Psoas muscle (tissue), 8 donors: ENCODE data around the gene HPS3. TPM values are rescaled to one million over a fixed set of nuclear protein-coding genes. Genes with fewer than 3 reads are reported as not detected.

Experiments
- ATAC-seq, 4 donors: fragments of 200-7000 bp; cut with Tn5 transposase; one replicate each; pipeline ENCODE4 v1.9.1; 2020; ENCODE audit warnings: moderate library complexity in 3 of 4, mild to moderate bottlenecking in 2 of 4
- DNase-seq, 2 donors: peaks; one replicate each; pipeline ENCODE4 v3.0.0-alpha.2; 2020
- H3K27ac ChIP-seq: fragments of 200-600 bp; one replicate; pipeline ENCODE4 v1.8.0; 2022
- H3K27me3 ChIP-seq, 3 donors: fragments of 200-600 bp in 1 of 3; one replicate each; pipeline versions ENCODE4 v1.6.1 to v1.8.0; 2013 to 2022; ENCODE audit warnings: low read length in 2 of 3, mild to moderate bottlenecking in 2 of 3, moderate library complexity in 1 of 3; ENCODE audit not compliant: insufficient read depth in 3 of 3
- H3K36me3 ChIP-seq, 2 donors: fragments of 200-600 bp in 1 of 2; one replicate each; pipeline versions ENCODE4 v1.6.1 to v1.8.0; 2013 to 2022; ENCODE audit warnings: low read depth in 1 of 2, mild to moderate bottlenecking in 1 of 2, moderate library complexity in 1 of 2; ENCODE audit not compliant: insufficient read depth in 1 of 2
- H3K4me1 ChIP-seq: fragments of 200-600 bp; one replicate; pipeline ENCODE4 v1.8.0; 2022
- H3K4me3 ChIP-seq: fragments of 200-600 bp; one replicate; pipeline ENCODE4 v1.8.0; 2022; ENCODE audit warnings: mild to moderate bottlenecking
- H3K9me3 ChIP-seq: fragments of 200-600 bp; one replicate; pipeline ENCODE4 v1.8.0; 2022
- WGBS, 3 donors: extraction: QIAGEN DNeasy Blood & Tissue Kit; methylation state at CpG; one replicate each; pipeline versions ENCODE4 v1.1.6 to v1.1.7; 2013; 5-methylcytosine and 5-hydroxymethylcytosine counted together
- intact Hi-C, 2 donors: fragments of 100-400 bp; cut with DNase I; formaldehyde crosslinking; loops; one replicate each; pipeline versions ENCODE4 v1.11.0 to v1.14.2; 2022
- polyA plus RNA-seq, 3 donors: library from polyadenylated mRNA; stranded (reverse); fragments of 200-250 nt; gene quantifications; one replicate each; pipeline ENCODE4 v1.2.3, GENCODE V29; 2013
- total RNA-seq, 4 donors: library from RNA; stranded (reverse); fragmentation: NEBNext Ultra II Directional in 2 of 4; extraction: Animal tissue kit (Norgen Biotek cat#: 25700) in 2 of 4; gene quantifications; one replicate each; pipeline versions ENCODE4 v1.2.1 to v1.2.4, GENCODE V29; 2021 to 2023
- TF ChIP-seq, protein P1 (sequence below): fragments of 200-600 bp; IDR thresholded peaks from one replicate; pipeline ENCODE4 v1.8.0; 2022; ENCODE audit warnings: antibody characterized with exemption
- donor health status: healthy with polysubstance abuse.
- donor health status: DM: no; HTN: no; CAD: no; lungs with moderate emphysema.
- donor health status: Bipolar disorder and iron deficiency.
- donor health status: healthy.
- donor health status: DM: yes; HTN: yes; CAD: no.
- donor health status: DM: no; HTN: no; CAD: no.
- donor health status: DM: no; HTN: no; CAD: no.
- donor health status: DM: yes; HTN: yes; CAD: no.

HPS3 gene
- total and polyA plus RNA-seq, 7 donors: 2.2 to 7.3 (median 3.5) TPM

DNA sequence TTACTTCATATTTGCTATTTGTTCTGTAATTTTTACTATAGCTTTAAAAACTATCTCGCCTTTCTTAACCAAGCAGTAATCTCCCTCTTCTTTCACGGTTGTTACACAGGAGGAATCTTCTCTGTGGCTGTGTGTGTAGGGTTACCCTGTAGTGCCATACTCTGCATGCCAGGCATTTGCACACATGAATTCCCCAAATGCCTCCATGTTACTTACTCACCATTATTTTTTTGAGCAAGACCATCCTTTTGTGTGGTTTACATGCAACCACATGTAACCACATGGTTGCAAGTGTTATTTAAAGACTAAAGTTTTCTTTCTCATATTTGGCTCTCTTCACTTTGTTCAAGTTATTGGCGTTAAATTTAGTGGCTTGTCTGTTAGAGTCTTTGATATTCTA is 45.5 kb downstream of the HPS3 start:
- Histone ChIP-seq H3K36me3 (peaks cover 2 to 24% of the 10 kb centered on the region in 2 donors), H3K4me1 (peaks cover 3% of the 10 kb centered on the region), H3K27me3 (no peaks in the 10 kb centered on the region), H3K9me3 (no peaks in the 10 kb centered on the region), H3K4me3 (no peak overlapping the region), H3K27ac (no peak overlapping the region)
- ATAC-seq (no peak), DNase-seq (no peak)
- TF ChIP-seq, protein P1, sequence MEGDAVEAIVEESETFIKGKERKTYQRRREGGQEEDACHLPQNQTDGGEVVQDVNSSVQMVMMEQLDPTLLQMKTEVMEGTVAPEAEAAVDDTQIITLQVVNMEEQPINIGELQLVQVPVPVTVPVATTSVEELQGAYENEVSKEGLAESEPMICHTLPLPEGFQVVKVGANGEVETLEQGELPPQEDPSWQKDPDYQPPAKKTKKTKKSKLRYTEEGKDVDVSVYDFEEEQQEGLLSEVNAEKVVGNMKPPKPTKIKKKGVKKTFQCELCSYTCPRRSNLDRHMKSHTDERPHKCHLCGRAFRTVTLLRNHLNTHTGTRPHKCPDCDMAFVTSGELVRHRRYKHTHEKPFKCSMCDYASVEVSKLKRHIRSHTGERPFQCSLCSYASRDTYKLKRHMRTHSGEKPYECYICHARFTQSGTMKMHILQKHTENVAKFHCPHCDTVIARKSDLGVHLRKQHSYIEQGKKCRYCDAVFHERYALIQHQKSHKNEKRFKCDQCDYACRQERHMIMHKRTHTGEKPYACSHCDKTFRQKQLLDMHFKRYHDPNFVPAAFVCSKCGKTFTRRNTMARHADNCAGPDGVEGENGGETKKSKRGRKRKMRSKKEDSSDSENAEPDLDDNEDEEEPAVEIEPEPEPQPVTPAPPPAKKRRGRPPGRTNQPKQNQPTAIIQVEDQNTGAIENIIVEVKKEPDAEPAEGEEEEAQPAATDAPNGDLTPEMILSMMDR: no peak
- WGBS, 3 donors: 67 to 76% (median 68%) methylated on average over 3 of the region's 3 CpGs
- intact Hi-C loops: loop anchor here in 1 of 2 donors (5.0 kb wide), 1 partner anchor 43 kb away; no protein-coding TSS in a partner anchor

DNA sequence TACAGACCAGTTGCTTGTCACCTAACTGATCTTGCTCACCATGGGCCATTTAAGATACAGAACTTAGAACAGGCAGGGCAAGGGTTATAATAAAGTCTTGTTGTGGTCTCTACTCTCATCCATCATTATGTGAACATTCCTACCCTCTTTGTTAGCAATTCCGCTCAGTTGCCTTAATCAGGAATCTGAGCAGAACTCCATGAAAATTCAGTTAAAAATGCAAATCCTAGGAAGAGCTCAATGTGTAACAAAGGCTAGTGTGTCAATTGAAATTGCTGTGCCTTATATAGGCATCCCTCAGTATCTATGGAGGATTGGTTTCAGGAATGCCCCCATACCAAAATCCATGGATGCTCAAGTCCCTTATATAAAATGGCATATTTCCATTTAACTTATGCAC is 47.7 kb downstream of the HPS3 start:
- WGBS, 3 donors: 97 to 100% (median 99%) methylated on average over 1 of the region's 1 CpG
- DNase-seq: no peak
- intact Hi-C loops: loop anchor here in 1 of 2 donors (5.0 kb wide), 1 partner anchor 45 kb away; no protein-coding TSS in a partner anchor
- Histone ChIP-seq H3K36me3 (peaks cover 0 to 15% of the 10 kb centered on the region in 2 donors), H3K4me3 (no peak overlapping the region), H3K27me3 (no peaks in the 10 kb centered on the region), H3K4me1 (peaks cover 11% of the 10 kb centered on the region), H3K9me3 (no peaks in the 10 kb centered on the region), H3K27ac (no peak overlapping the region)
- TF ChIP-seq, protein P1: no peak
- ATAC-seq: no peak

GRCh38 chr3:149179220-149179619 is 49.8 kb downstream of the HPS3 start:
- Histone ChIP-seq H3K27me3 (no peaks in the 10 kb centered on the region), H3K9me3 (no peaks in the 10 kb centered on the region), H3K27ac (peak overlapping the region; percentile 79), H3K4me1 (peaks cover 11% of the 10 kb centered on the region), H3K4me3 (no peak overlapping the region), H3K36me3 (no peaks in the 10 kb centered on the region)
- TF ChIP-seq, protein P1: no peak
- DNase-seq (no peak), ATAC-seq (no peak)
- 71 to 94% (median 85%) methylated on average over 1 of the region's 1 CpG for WGBS, 3 donors
- intact Hi-C loops: loop anchor here in 1 of 2 donors (5.0 kb wide), 1 partner anchor 47 kb away; no protein-coding TSS in a partner anchor

GRCh38 chr3:149180057-149180573 is 50.7 kb downstream of the HPS3 start:
- intact Hi-C loops: no loop called here
- 10 to 17% (median 17%) methylated on average over 7 of the region's 7 CpGs for WGBS, 3 donors
- Histone ChIP-seq H3K4me3 (no peak overlapping the region), H3K27me3 (no peaks in the 10 kb centered on the region), H3K36me3 (no peaks in the 10 kb centered on the region), H3K4me1 (peaks cover 11% of the 10 kb centered on the region), H3K27ac (peak overlapping the region; percentile 79), H3K9me3 (no peaks in the 10 kb centered on the region)
- ATAC-seq (peak; percentile 99), DNase-seq (peak; percentile 85 to 88)
- TF ChIP-seq, protein P1: no peak

- DNase-seq: no peak
- WGBS, 3 donors: 92 to 98% (median 97%) methylated on average over 2 of the region's 2 CpGs
- no peaks in the 10 kb centered on the region for H3K9me3 ChIP-seq
- H3K27ac ChIP-seq: peak overlapping the region; percentile 79
- TF ChIP-seq, protein P1: no peak
- no peaks in the 10 kb centered on the region for H3K36me3 ChIP-seq
- no peak for ATAC-seq
- no peaks in the 10 kb centered on the region for H3K27me3 ChIP-seq
- H3K4me3 ChIP-seq: no peak overlapping the region
- peaks cover 11% of the 10 kb centered on the region for H3K4me1 ChIP-seq
- intact Hi-C loops: no loop called here
Measured at GRCh38 chr3:149181182-149181581, 51.7 kb downstream of the HPS3 start.
